GM12875 (cell line): ENCODE measurements around the gene DOCK2.

Experiments
- H3K4me3 ChIP-seq: one replicate; pipeline ENCODE4 v1.5.1; 2011; ENCODE audit warnings: low read depth, low read length, control low read depth
- TF ChIP-seq, protein P1 (sequence below): IDR thresholded peaks from 2 replicates; pipeline ENCODE4 v1.5.1; 2011; ENCODE audit warnings: low read depth, mild to moderate bottlenecking, control low read depth, inconsistent platforms, low read length, moderate library complexity, borderline replicate concordance; ENCODE audit not compliant: insufficient read depth

The DOCK2 gene

GRCh38 chr5:169893571-169893970 is 256.5 kb downstream of the DOCK2 start:
- H3K4me3 ChIP-seq, result no peak overlapping the region
- TF ChIP-seq, protein P1, sequence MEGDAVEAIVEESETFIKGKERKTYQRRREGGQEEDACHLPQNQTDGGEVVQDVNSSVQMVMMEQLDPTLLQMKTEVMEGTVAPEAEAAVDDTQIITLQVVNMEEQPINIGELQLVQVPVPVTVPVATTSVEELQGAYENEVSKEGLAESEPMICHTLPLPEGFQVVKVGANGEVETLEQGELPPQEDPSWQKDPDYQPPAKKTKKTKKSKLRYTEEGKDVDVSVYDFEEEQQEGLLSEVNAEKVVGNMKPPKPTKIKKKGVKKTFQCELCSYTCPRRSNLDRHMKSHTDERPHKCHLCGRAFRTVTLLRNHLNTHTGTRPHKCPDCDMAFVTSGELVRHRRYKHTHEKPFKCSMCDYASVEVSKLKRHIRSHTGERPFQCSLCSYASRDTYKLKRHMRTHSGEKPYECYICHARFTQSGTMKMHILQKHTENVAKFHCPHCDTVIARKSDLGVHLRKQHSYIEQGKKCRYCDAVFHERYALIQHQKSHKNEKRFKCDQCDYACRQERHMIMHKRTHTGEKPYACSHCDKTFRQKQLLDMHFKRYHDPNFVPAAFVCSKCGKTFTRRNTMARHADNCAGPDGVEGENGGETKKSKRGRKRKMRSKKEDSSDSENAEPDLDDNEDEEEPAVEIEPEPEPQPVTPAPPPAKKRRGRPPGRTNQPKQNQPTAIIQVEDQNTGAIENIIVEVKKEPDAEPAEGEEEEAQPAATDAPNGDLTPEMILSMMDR, result no peak

- no peak overlapping the region for H3K4me3 ChIP-seq
- TF ChIP-seq, protein P1, result no peak
Observed at GRCh38 chr5:169895926-169896325, 258.9 kb downstream of the DOCK2 start.

DNA sequence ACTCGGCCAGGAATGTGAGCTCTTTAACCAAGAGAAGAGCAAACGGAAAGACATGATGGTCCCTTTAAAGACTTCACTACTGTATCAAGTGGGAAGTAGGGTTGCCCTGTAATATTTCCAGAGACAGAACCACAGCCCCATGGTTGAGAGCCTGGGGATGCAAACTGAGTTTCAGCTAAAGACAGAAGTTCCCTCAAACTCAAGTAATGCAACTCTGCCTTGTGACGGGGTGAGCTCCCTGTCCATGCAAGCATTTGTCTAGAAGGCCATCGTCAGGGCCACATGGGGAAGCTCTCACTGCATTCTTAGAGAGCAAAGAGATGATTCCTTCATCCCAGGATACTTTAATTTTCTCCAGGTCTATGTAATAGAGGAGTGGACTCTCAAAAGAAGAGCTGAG is 260.4 kb downstream of the DOCK2 start:
- TF ChIP-seq, protein P1, result no peak
- no peak overlapping the region for H3K4me3 ChIP-seq

GRCh38 chr5:169901896-169902295 is 264.8 kb downstream of the DOCK2 start:
- TF ChIP-seq, protein P1, result no peak
- H3K4me3 ChIP-seq, result no peak overlapping the region

DNA sequence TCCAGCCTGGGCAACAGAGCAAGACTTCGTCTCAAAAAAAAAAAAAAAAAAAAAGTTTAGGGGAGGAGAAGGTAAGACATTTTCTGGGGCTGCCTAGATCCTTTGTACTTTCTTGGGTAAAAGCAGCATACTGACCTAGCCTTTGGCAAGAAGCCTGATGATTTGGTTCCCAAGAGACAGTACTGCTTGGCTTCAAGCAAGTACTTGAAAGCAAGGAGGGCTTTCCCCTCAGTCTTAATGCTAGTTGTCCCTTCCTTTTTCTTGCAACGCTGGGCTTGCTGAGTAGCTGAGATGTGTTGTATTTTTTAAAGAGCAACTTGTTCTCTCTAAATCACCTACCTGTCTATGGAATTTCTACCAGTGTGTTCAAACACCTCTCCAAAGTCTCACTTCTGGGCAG is 267.0 kb downstream of the DOCK2 start:
- TF ChIP-seq, protein P1, result no peak
- no peak overlapping the region for H3K4me3 ChIP-seq

- TF ChIP-seq, protein P1, result no peak
- H3K4me3 ChIP-seq, result no peak overlapping the region
Observed at GRCh38 chr5:169904508-169904907, 267.4 kb downstream of the DOCK2 start.

- TF ChIP-seq, protein P1, result no peak
- no peak overlapping the region for H3K4me3 ChIP-seq
Observed at GRCh38 chr5:169905017-169905416, 267.9 kb downstream of the DOCK2 start.
